Fibroblast of mammary gland (primary cell): Measurements from ENCODE around the gene SLIRP.
A peak's percentile ranks its signal among the peaks of the same experiment; 100 is the strongest.

Experiments
- DNase-seq: peaks from one replicate; pipeline ENCODE4 v3.0.0-alpha.2; 2010; ENCODE audit warnings: low read depth
- H3K4me3 ChIP-seq: 2 replicates; pipeline ENCODE4 v1.5.1; 2011; ENCODE audit warnings: low read depth, mild to moderate bottlenecking, low read length, moderate library complexity; ENCODE audit not compliant: control insufficient read depth
- CTCF ChIP-seq: conservative IDR thresholded peaks from 2 replicates; pipeline ENCODE4 v1.5.1; 2011; ENCODE audit warnings: low read depth, low read length, inconsistent platforms; ENCODE audit not compliant: control insufficient read depth, insufficient read depth

SLIRP gene

GRCh38 chr14:77709412-77709811 is 1.5 kb downstream of the SLIRP start:
- H3K4me3 ChIP-seq, result peak overlapping the region; percentile 84
- TF ChIP-seq CTCF, result no peak
- no peak for DNase-seq

- no peak for DNase-seq
- no peak overlapping the region for H3K4me3 ChIP-seq
- no peak for TF ChIP-seq CTCF
These were observed 2.5 kb downstream of the SLIRP start for GRCh38 chr14:77710364-77710763.

GRCh38 chr14:77714926-77715325 is 7.0 kb downstream of the SLIRP start:
- no peak overlapping the region for H3K4me3 ChIP-seq

GRCh38 chr14:77717608-77718305 is 9.9 kb downstream of the SLIRP start:
- no peak for DNase-seq
- TF ChIP-seq CTCF, result no peak
- H3K4me3 ChIP-seq, result no peak overlapping the region

More at GRCh38 chr14:77714926-77715325, 7.0 kb downstream of the SLIRP start:
- TF ChIP-seq CTCF, result no peak
- DNase-seq, result no peak

- TF ChIP-seq CTCF, result no peak
- H3K4me3 ChIP-seq, result no peak overlapping the region
- DNase-seq, result no peak
These were observed 13.5 kb downstream of the SLIRP start for GRCh38 chr14:77721437-77721836.

- no peak for TF ChIP-seq CTCF
- DNase-seq, result no peak
- H3K4me3 ChIP-seq, result no peak overlapping the region
These were observed 14.4 kb downstream of the SLIRP start for GRCh38 chr14:77722301-77722700.
